Upper lobe of left lung (tissue), 4 donors: ENCODE data around the gene ADGRG3.

Experiments
- CTCF ChIP-seq, 6 experiments: fragments of 450-650 bp in 4 of 6; fragments of 200-600 bp in 2 of 6; sonication (generic) in 2 of 6; IDR thresholded peaks; one replicate each; pipeline ENCODE4 v1.5.1; 2016 to 2019; ENCODE audit warnings: antibody characterized with exemption in 6 of 6
- POLR2A ChIP-seq, 4 donors: fragments of 450-650 bp; IDR thresholded peaks; one replicate each; pipeline ENCODE4 v1.5.1; 2016 to 2017; ENCODE audit warnings: antibody characterized with exemption in 4 of 4, mild to moderate bottlenecking in 2 of 4

- TF ChIP-seq POLR2A (IDR thresholded peaks at IDR 0.05) (no peak), CTCF (IDR thresholded peaks at IDR 0.05) (no peak)
These were observed 11.7 kb upstream of the ADGRG3 start for GRCh38 chr16:57656342-57656955.
